Left ventricle myocardium superior (tissue), 1 donor: ENCODE measurements around the gene HPSE2. TPM values are rescaled to one million over a fixed set of nuclear protein-coding genes. Genes with fewer than 3 reads are reported as not detected.
"Not testable (repeated sequence)": the region's sequence is repeated elsewhere in the genome, so short reads cannot be mapped to it uniquely, and the experiment has no call there.

Experiments used
- ATAC-seq: fragments of 200-7000 bp; cut with Tn5 transposase; one replicate; pipeline ENCODE4 v1.9.1; 2020; ENCODE audit warnings: mild to moderate bottlenecking, moderate library complexity
- DNase-seq: peaks from one replicate; pipeline ENCODE4 v3.0.0-alpha.2; 2020
- intact Hi-C: fragments of 100-400 bp; cut with micrococcal nuclease; formaldehyde crosslinking; loops from one replicate; pipeline ENCODE4 v1.11.0; 2022
- total RNA-seq: library from RNA; stranded (reverse); fragmentation: NEBNext Ultra II Directional; extraction: Animal tissue kit (Norgen Biotek cat#: 25700); gene quantifications from one replicate; pipeline ENCODE4 v1.2.1, GENCODE V29; 2021
- donor health status: DM: no; HTN: yes; CAD: no; lungs with severe emphysema.

HPSE2 gene
- total RNA-seq, 1 donor from 2014 or later = not detected

GRCh38 chr10:99042051-99042771 is 193.4 kb downstream of the HPSE2 start:
- intact Hi-C loops = no loop called here
- DNase-seq = no peak
- ATAC-seq = no peak

- intact Hi-C loops = no loop called here
- ATAC-seq (no peak), DNase-seq (no peak)
These were observed 194.2 kb downstream of the HPSE2 start for GRCh38 chr10:99041468-99041867.

DNA sequence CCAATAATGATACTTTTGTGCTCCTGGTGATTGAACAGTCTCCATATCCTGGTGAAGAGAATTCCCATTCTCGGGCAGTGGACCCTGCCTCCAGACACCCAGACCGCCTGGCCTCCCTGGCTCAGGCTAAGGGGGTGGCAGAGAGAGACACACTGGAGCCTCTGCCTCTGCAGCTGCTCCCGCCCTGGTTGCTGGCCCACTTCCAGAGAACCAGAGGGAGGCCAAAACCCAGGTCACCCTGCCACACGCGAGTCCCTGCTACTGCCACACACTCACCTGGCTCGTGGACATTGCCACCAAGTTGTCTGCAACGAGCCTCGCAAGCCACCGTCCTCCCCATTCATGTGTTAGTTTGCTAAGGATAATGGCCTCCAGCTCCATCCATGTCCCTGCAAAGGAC is 221.8 kb downstream of the HPSE2 start:
- no peak for ATAC-seq
- intact Hi-C loops = no loop called here
- no peak for DNase-seq

- intact Hi-C loops = no loop called here
- ATAC-seq (no peak), DNase-seq (no peak)
These were observed 225.4 kb downstream of the HPSE2 start for GRCh38 chr10:99010286-99010685.

DNA sequence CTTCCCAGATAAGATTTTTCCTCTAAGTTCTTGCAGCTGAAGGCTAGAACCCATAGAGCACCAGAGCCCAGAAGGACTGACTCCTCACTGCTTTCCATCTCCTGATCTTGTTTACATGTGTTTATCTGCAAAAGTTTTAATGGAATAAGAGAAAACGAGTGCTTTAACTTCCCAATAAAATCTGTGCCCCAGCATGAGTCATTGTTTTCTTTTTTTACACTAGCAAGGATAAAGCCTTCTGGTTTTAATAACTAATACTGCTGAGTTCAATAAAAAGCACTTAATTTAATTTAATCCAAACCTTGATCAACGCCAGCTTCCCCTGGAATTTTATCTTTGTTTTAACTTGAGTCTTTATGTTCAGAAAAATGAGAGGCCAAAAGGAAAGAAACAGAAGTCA is 227.6 kb downstream of the HPSE2 start:
- no peak for DNase-seq
- intact Hi-C loops = no loop called here
- ATAC-seq = no peak

DNA sequence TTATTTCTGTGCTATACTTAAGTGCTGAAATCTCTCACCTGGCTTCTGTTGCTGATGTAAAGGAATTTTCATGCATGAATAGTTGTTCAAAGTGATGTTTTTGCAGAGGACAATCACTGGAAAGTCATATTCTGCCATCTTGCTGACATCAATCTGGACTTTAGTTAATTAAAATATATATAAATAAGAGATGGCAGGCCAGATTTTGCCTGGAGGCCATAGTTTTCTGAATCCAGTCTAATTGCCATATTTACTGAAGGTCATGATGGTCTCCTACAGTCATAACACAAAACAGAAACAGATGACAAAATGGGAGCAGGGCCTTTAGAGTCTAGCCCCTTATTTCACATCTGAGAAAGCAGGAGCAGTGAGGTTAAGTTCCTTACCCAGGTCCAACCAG is 228.2 kb downstream of the HPSE2 start:
- intact Hi-C loops = no loop called here
- no peak for ATAC-seq
- no peak for DNase-seq

DNA sequence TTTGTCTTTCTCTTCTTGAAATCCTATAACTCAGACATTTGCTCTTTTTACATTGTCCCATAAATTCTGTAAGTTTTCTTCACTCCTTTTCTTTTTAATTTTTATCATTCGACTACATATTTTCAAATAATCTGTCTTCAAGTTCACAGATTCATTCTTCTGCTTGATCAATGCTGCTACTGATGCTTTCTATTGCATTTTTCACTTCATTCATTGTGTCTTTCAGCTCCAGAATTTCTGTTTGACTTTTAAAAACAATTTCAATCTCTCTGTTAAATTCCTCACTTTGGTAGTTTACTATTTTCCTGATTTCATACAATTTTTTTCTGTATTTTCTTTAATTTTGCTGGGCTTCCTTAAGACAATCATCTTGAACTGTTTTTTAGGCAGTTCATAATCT is 230.4 kb downstream of the HPSE2 start:
- no peak for ATAC-seq
- DNase-seq = no peak
- intact Hi-C loops = no loop called here

DNA sequence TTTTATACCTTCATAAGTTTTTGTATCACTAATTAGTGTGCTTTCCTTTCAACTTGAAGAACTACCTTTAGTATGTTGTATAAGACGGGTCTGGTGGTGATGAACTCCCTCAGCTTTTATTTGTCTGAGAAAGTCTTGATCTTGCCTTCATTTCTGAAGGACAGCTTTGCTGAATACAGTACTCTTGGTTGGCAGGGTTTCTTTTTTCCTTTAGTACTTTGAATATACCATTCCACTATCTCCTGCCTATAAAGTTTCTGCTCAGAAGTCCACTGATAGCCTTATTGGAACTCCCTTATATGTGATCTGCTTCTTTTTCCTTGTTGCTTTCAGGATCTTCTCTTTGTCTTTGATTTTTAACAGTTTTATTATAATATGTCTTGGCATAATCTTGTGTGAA is 230.9 kb downstream of the HPSE2 start:
- ATAC-seq (no peak), DNase-seq (no peak)
- intact Hi-C loops = no loop called here

- intact Hi-C loops = no loop called here
- ATAC-seq (no peak), DNase-seq (no peak)
These were observed 233.3 kb downstream of the HPSE2 start for GRCh38 chr10:99002392-99002791.

DNA sequence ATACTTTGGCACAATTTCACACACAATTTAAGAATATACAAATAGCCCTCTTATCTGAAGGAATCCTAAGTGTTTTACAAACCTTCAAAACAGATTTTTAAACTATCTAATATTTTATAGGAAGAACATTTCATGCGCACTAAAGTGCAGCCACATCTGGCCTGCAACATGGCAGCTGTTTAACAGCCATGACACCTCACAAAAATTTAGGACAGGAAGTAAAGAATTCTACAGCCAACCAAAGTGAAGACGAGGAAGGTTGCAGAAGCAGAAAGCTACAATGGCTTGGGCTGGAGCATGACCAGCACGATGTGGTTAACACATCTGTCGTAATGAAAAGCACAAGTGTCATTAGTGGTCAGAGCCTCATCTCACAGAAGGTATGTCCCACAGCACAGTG is 238.1 kb downstream of the HPSE2 start:
- intact Hi-C loops = no loop called here
- no peak for DNase-seq
- no peak for ATAC-seq

GRCh38 chr10:98994030-98994429 is 241.6 kb downstream of the HPSE2 start:
- DNase-seq = no peak
- no peak for ATAC-seq

DNA sequence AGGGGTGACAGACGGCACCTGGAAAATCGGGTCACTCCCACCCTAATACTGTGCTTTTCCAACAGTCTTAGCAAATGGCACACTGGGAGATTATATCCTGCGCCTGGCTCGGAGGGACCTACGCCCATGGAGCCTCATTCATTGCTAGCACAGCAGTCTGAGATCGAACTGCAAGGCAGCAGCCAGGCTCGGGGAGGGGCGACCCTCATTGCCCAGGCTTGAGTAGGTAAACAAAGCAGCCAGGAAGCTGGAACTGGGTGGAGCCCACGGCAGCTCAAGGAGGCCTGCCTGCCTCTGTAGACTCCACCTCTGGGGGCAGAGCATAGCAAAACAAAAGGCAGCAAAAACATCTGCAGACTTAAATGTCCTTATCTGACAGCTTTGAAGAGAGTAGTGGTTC is 251.9 kb downstream of the HPSE2 start:
- DNase-seq, ATAC-seq, intact Hi-C loops: not testable (repeated sequence)

More at GRCh38 chr10:98994030-98994429, 241.6 kb downstream of the HPSE2 start:
- intact Hi-C loops = no loop called here

GRCh38 chr10:98980353-98980752 is 255.3 kb downstream of the HPSE2 start:
- intact Hi-C loops = no loop called here
- no peak for ATAC-seq
- no peak for DNase-seq

DNA sequence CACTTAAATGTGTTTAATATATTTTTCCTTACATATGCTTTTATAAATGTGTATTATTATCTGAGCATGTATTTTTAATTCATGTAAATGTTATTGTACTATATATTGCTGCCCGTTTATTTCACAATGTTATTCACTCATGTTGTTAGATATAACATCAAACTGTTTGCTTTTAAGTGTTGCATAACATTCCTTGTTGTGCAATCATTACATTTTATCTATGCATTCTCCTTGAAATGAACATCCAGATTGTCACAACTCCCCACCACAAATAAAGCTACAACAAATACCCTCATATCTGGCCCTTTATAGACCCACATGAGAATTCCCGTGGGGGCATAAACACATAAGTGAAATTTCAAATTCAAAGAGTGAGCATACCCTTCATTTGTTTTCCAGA is 264.2 kb downstream of the HPSE2 start:
- ATAC-seq = no peak
- intact Hi-C loops = no loop called here

DNA sequence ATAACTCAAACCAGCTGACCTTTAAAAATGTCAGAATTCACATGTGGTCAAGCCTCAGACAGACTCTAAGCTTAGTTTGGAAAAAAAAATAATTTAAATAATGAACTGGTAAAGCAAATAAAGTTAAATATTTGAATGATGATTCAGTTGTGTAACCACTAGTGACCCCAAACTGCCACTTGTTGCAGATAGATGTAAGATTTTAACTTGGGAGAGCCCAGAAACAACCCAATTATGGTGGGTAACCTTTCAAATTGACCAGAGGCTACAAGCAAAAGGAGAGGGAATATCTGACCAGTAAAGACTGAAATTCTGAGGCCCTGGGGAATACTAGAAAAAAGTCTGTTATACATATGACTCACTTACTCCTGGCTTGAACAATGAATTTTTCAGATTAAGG is 268.1 kb downstream of the HPSE2 start:
- DNase-seq (no peak), ATAC-seq (peak; percentile 18)
- intact Hi-C loops = no loop called here

More for the DNA sequence above, 264.2 kb downstream of the HPSE2 start:
- DNase-seq = no peak

- no peak for ATAC-seq
- DNase-seq = no peak
- intact Hi-C loops = no loop called here
These were observed 272.0 kb downstream of the HPSE2 start for GRCh38 chr10:98963608-98964007.

DNA sequence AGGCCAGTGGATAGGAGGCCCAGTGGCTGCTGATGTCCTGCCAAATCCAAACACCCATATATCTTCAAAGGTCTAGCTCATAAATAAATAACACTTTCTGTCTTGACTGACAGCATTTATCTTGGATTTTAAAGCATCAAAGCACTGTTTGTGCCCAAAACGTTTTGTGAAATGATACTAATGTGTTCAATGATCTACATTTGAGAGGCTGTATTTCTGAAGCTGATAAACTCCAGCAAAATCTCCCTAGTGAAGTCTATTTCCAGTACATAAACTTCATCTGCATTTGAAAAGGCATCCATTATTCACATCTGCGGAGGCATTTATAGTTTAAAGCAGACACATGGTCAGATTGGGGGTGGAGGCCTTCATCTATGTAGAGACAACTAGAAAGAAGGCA is 276.3 kb downstream of the HPSE2 start:
- no peak for ATAC-seq
- no peak for DNase-seq
- intact Hi-C loops = no loop called here

DNA sequence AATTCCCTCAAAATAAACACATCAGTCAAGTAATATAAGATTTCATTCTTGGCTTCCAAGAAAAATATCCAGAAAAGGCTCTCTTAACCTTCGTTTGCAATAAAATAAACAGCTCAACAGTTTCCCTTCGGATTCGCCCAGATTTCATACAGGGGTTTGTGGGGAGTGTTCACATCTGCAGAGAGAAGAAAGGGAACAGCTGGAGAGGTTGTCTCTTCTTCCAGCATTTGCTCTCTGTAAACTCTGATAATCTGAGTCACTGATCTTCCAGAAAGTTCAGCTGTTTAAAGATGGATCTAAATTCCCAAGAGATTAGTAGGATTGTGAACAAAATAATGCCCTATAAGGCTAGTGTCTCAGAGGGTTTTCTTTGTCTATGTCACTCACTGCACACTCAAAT is 277.9 kb downstream of the HPSE2 start:
- intact Hi-C loops = no loop called here
- DNase-seq (no peak), ATAC-seq (no peak)

DNA sequence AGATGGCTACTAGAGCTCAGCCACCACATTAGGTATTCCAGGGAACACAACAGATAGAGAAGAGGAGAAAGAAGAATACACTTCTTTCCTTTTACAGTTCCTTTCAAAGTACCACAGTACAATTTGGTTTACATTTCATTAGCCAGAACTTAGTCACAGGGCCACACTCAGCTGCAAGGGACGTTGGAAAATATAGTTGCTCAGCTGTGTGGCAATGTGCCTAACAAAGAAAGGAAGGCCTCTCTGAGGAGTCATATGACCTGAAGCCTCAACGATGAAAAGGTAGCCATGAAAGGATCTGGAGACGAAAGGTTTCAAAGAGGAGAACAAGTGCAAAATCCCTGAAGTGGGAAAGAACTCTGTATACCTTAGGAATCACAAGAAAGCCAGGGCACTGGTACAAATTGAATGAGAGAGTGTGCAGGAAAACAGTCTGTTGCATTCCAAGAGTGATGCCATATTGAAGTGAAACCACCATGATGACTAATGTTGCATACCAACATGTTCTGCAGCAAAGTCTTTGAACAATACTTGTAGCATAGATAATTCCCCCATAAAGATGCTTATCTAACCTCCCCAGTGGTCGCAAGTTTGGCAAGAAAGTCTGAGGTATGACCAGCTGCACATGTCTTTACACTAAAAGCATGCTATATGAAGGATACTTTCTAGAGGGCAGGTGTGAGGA is 278.9 kb downstream of the HPSE2 start:
- DNase-seq = no peak
- intact Hi-C loops = no loop called here
- no peak for ATAC-seq

GRCh38 chr10:98953251-98953650 is 282.4 kb downstream of the HPSE2 start:
- ATAC-seq (no peak), DNase-seq (no peak)
- intact Hi-C loops = no loop called here
